GM18909 (cell line): ENCODE data around the gene CD99.
"Not testable (repeated sequence)": the region's sequence is repeated elsewhere in the genome, so short reads cannot be mapped to it uniquely, and the experiment has no call there.

ENCODE experiments used
- ATAC-seq: cut with Tn5 transposase; IDR thresholded peaks from one replicate; pipeline ENCODE4 v1.9.1; 2021; ENCODE audit warnings: mild to moderate bottlenecking; ENCODE audit not compliant: unreplicated experiment, poor library complexity

CD99 gene

GRCh38 chrX:2718821-2719220 is 27.7 kb downstream of the CD99 start:
- no peak for ATAC-seq

- ATAC-seq = no peak
These were observed 28.8 kb downstream of the CD99 start for GRCh38 chrX:2719774-2720447.

- ATAC-seq = no peak
These were observed 32.3 kb downstream of the CD99 start for GRCh38 chrX:2723286-2723879.

- ATAC-seq = not testable (repeated sequence)
These were observed 36.2 kb downstream of the CD99 start for GRCh38 chrX:2727264-2727663.

- no peak for ATAC-seq
These were observed 41.0 kb downstream of the CD99 start for GRCh38 chrX:2732076-2732475.

- no peak for ATAC-seq
These were observed 41.6 kb downstream of the CD99 start for GRCh38 chrX:2732649-2733048.

GRCh38 chrX:2733286-2733685 is 42.2 kb downstream of the CD99 start:
- ATAC-seq = no peak

- ATAC-seq = no peak
These were observed 44.2 kb downstream of the CD99 start for GRCh38 chrX:2735270-2735669.

GRCh38 chrX:2740672-2741071 is 49.6 kb downstream of the CD99 start:
- no peak for ATAC-seq

- no peak for ATAC-seq
These were observed 50.3 kb downstream of the CD99 start for GRCh38 chrX:2741386-2741785.

GRCh38 chrX:2746250-2746649 is 55.2 kb downstream of the CD99 start:
- ATAC-seq = not testable (repeated sequence)

- ATAC-seq = no peak
These were observed 57.2 kb downstream of the CD99 start for GRCh38 chrX:2748171-2748814.

GRCh38 chrX:2748815-2749188 is 57.7 kb downstream of the CD99 start:
- no peak for ATAC-seq

- no peak for ATAC-seq
These were observed 60.2 kb downstream of the CD99 start for GRCh38 chrX:2751291-2751690.

- ATAC-seq = not testable (repeated sequence)
These were observed 60.8 kb downstream of the CD99 start, which contains the start of gene XG for GRCh38 chrX:2751874-2752300. Gene XG (plus strand): TSS chrX:2752040. CDS start chrX:2752275, 235 bp downstream.

- ATAC-seq = not testable (repeated sequence)
These were observed 61.3 kb downstream of the CD99 start for GRCh38 chrX:2752441-2752840.

- ATAC-seq = not testable (repeated sequence)
These were observed 64.1 kb downstream of the CD99 start for GRCh38 chrX:2755163-2755715.

GRCh38 chrX:2756548-2756947 is 65.5 kb downstream of the CD99 start:
- ATAC-seq = no peak

GRCh38 chrX:2761246-2761645 is 70.2 kb downstream of the CD99 start:
- no peak for ATAC-seq

- ATAC-seq = not testable (repeated sequence)
These were observed 71.6 kb downstream of the CD99 start for GRCh38 chrX:2762671-2763070.
